Astrocyte of the spinal cord (primary cell): ENCODE data around the gene FBXL14.

Experiments used
- DNase-seq: peaks from one replicate; pipeline ENCODE4 v3.0.0; 2011; ENCODE audit warnings: low read depth, low spot score
- H3K4me3 ChIP-seq: 2 replicates; pipeline ENCODE4 v1.5.1; 2011; ENCODE audit warnings: low read depth, mild to moderate bottlenecking, low read length, moderate library complexity
- in situ Hi-C: cut with HindIII; loops from 2 replicates; pipeline ENCODE4 v1.10.0; 2017; ENCODE audit warnings: low sequenced_read_pairs
- TF ChIP-seq, protein P1 (sequence below): IDR thresholded peaks from 2 replicates; pipeline ENCODE4 v1.5.1; 2012; ENCODE audit warnings: low read depth, mild to moderate bottlenecking, low read length, inconsistent platforms

The FBXL14 gene, protein sequence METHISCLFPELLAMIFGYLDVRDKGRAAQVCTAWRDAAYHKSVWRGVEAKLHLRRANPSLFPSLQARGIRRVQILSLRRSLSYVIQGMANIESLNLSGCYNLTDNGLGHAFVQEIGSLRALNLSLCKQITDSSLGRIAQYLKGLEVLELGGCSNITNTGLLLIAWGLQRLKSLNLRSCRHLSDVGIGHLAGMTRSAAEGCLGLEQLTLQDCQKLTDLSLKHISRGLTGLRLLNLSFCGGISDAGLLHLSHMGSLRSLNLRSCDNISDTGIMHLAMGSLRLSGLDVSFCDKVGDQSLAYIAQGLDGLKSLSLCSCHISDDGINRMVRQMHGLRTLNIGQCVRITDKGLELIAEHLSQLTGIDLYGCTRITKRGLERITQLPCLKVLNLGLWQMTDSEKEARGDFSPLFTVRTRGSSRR

DNA sequence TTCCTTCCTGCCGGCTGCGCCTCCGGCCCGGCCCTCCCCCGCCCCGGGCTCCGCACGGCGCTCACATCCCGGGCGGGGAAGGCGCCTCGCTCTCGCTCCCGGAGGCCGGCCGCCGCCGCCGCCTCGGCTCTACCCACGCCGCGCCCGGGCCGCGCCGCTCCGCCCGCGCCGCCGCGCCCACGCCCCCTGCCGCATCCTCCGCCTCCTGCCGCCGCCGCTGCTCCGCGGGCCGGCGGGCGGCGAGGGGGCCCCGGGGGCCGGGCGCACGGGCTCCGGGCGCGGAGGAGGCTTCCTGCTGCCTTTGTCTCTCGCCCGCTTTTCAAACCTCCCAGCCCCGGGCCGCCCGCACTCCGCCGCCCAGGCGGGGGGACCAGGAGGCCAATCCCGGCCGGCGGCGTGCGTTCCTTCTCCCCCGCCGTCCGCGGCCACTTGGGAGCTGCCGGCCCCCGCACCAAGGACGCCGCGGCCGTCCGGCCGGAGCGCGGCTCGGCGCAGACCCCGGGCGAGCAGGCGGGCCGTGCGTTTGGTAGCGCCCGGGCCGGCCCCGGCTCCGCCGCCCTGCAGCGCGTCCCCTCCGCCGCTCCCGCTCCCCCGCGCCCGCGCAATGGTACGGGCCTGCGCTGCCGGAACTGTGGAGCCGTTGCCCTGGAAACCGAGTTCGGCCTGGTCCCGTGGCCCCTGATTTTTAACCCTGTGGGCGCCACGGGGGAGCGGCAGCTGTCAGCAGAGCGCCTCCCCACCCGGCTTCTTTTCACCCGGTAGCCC is at the start of gene FBXL14:
TSS of gene FBXL14 (minus strand) at position 321 of the 765 bp plus-strand sequence. CDS start 515 bp downstream, outside the sequence.
- peak within 1 kb of the TSS; percentile 49 for H3K4me3 ChIP-seq
- in situ Hi-C loops, result no loop called here
- DNase-seq, result peak; percentile 86
- TF ChIP-seq, protein P1, sequence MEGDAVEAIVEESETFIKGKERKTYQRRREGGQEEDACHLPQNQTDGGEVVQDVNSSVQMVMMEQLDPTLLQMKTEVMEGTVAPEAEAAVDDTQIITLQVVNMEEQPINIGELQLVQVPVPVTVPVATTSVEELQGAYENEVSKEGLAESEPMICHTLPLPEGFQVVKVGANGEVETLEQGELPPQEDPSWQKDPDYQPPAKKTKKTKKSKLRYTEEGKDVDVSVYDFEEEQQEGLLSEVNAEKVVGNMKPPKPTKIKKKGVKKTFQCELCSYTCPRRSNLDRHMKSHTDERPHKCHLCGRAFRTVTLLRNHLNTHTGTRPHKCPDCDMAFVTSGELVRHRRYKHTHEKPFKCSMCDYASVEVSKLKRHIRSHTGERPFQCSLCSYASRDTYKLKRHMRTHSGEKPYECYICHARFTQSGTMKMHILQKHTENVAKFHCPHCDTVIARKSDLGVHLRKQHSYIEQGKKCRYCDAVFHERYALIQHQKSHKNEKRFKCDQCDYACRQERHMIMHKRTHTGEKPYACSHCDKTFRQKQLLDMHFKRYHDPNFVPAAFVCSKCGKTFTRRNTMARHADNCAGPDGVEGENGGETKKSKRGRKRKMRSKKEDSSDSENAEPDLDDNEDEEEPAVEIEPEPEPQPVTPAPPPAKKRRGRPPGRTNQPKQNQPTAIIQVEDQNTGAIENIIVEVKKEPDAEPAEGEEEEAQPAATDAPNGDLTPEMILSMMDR, result no peak

DNA sequence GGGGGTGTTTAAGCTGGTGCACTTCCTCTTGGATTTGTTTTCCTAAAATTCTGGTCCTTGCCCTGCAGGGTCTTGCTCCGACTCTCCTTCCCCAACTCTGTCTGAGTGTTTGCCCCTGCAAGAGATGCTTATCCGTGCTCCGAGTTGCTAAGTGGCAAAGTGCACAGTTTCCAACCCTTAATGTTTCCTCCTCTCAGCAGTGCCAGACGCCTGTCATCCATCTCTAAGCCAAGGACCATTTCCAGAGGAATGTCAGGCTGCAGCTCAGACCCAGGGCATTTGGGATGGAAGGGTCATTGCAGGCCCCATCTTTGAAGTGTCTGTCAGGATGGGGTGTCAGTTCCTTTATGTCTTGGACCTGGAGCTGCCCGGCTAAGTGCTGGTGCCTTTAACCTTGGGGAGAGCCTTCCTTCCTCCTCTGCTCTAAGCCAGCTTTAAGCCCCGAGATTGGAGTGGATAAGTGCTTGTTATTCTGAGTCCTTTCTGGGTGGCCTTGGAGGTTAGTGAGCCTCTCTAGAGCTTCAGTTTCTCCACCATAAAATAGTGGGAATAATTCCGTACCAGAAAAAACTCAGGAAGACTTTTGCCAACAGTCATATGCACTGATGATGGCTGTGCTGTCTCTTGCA is 49.6 kb upstream of the FBXL14 start:
- TF ChIP-seq, protein P1, result no peak
- no peak for DNase-seq
- in situ Hi-C loops, result no loop called here
- H3K4me3 ChIP-seq, result no peak overlapping the region

DNA sequence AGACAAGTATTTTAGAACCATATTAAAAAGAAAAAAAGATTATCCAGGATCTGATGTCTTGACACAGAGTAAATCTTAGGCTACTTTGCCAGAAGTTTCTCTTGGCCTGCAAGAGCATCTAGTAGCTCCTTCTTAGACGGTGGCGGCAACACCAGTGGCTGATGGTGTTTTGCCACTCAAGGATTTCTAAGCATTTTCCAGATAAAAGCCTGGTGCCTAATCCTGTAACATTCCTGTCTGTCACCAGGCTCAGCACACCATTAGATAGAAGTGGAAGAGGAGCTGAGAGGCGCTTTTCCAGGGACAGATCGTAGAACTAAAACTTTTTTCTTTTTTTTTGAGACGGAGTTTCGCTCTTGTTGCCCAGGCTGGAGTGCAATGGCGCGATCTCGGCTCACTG is 48.7 kb upstream of the FBXL14 start:
- no peak overlapping the region for H3K4me3 ChIP-seq
- DNase-seq, result no peak
- in situ Hi-C loops, result no loop called here
- TF ChIP-seq, protein P1, result no peak

DNA sequence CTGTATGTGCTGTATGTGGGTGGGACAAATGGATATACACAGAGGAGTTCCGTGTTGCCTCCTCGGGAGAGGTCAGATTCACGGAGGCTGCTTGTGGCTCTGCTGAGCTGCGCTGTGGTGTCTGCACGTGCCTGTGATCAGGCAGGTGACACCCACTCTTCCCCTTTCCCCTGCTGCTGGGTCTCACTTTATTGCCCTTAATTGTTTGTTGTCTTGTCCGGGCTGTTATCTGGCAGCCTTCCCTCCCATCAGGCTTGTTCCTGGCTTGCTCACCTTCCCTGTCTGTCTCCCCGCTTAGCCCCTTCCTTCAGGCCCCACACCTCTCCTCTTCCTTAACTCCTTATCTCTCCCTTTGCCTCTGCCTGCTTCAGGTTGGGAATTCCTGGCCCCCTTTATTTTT is 48.1 kb upstream of the FBXL14 start:
- TF ChIP-seq, protein P1, result no peak
- DNase-seq, result no peak
- H3K4me3 ChIP-seq, result no peak overlapping the region
- in situ Hi-C loops, result no loop called here

DNA sequence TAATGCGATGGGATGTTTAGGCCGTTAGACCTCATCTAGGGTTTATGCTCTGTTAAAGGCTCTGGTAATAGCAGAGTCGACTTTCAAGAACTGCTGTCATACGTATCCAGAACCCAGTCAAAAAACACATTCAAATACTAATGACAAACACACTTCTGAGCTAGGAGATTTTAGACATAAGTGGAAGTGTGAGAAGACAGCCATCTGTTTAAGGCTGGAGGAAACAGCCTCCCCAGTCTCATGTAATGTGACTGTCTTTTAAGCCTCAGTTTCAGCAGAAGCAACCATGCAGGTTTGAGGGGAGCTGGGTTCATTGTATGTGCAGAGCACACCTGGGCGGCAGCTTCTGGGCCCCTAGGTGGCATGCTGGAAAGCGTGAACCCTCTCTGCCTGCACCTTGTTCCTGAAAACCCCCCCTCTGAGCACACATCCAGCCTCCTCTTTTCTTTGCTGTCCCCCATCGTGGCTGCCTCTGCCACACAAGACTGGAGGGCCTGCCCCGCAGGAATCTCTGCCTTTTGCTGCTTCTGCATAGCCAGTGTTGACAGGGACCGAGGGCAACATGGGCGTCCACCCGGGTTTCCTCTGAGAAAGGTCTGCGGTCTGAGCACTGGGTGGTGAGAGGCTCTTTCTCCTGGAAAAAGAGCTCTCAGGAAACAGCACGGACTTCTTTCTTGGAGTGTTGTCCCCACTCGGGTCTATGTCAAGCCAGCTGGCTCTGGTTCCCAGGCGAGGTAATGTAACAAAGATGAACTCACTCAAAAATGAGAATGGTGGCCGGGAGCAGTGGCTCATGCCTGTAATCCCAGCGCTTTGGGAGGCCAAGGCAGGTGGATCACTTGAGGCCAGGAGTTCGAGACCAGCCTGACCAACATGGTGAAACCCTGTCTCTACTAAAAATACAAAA is 46.2 kb upstream of the FBXL14 start:
- H3K4me3 ChIP-seq, result no peak overlapping the region
- DNase-seq, result no peak
- TF ChIP-seq, protein P1, result no peak
- in situ Hi-C loops, result no loop called here
